Activated CD4-positive, alpha-beta T cell treated with anti-CD3 and anti-CD28 coated beads for 48 hours (primary cell): ENCODE results near the gene SP9.
"Not testable (repeated sequence)": the region's sequence is repeated elsewhere in the genome, so short reads cannot be mapped to it uniquely, and the experiment has no call there.

ENCODE experiments used
- DNase-seq: peaks from one replicate; pipeline ENCODE4 v3.0.0-alpha.2; 2020

The SP9 gene

GRCh38 chr2:174344716-174345461, 10.1 kb downstream of the SP9 start:
- no peak for DNase-seq

- no peak for DNase-seq
Observed at GRCh38 chr2:174350018-174350417, 15.3 kb downstream of the SP9 start.

- DNase-seq: no peak
Observed at GRCh38 chr2:174350593-174351181, 15.9 kb downstream of the SP9 start.

GRCh38 chr2:174353004-174353403, 18.2 kb downstream of the SP9 start:
- no peak for DNase-seq

GRCh38 chr2:174356347-174356746, 21.6 kb downstream of the SP9 start:
- no peak for DNase-seq

GRCh38 chr2:174359663-174360062, 24.9 kb downstream of the SP9 start:
- DNase-seq: not testable (repeated sequence)

- no peak for DNase-seq
Observed at GRCh38 chr2:174362949-174363348, 28.2 kb downstream of the SP9 start.

- DNase-seq: not testable (repeated sequence)
Observed at GRCh38 chr2:174363492-174364225, 28.9 kb downstream of the SP9 start.

- DNase-seq: no peak
Observed at GRCh38 chr2:174364628-174365027, 29.9 kb downstream of the SP9 start.

- DNase-seq: no peak
Observed at GRCh38 chr2:174365571-174365970, 30.8 kb downstream of the SP9 start.

GRCh38 chr2:174368691-174369090, 33.9 kb downstream of the SP9 start:
- DNase-seq: no peak

GRCh38 chr2:174376967-174377366, 42.2 kb downstream of the SP9 start:
- DNase-seq: no peak

GRCh38 chr2:174383796-174384195, 49.0 kb downstream of the SP9 start:
- DNase-seq: no peak

- DNase-seq: no peak
Observed at GRCh38 chr2:174385201-174385600, 50.4 kb downstream of the SP9 start.
